Mesenchymal stem cell (in vitro differentiated cells and primary cell): ENCODE measurements around the gene UBAC2.
A peak's percentile ranks its signal among the peaks of the same experiment; 100 is the strongest.
"Not testable (repeated sequence)": the region's sequence is repeated elsewhere in the genome, so short reads cannot be mapped to it uniquely, and the experiment has no call there.

Source experiments
- DNase-seq: peaks from one replicate; pipeline ENCODE4 v3.0.0-alpha.2; 2013
- H2AFZ ChIP-seq: one replicate; pipeline ENCODE4 v1.6.1; 2013; ENCODE audit warnings: low read depth, mild to moderate bottlenecking, control low read depth, inconsistent platforms, low read length, moderate library complexity
- H2AK5ac ChIP-seq: 2 replicates; pipeline ENCODE4 v1.6.1; 2013; ENCODE audit warnings: low read length, moderate library complexity, mild to moderate bottlenecking, inconsistent platforms; ENCODE audit not compliant: severe bottlenecking
- H2BK120ac ChIP-seq: one replicate; pipeline ENCODE4 v1.6.1; 2013; ENCODE audit warnings: low read depth, mild to moderate bottlenecking, inconsistent platforms, low read length, moderate library complexity
- H2BK12ac ChIP-seq, 2 experiments: one replicate each; pipeline ENCODE4 v1.6.1; 2013; ENCODE audit warnings: inconsistent platforms in 2 of 2, low read length in 2 of 2, mild to moderate bottlenecking in 2 of 2, moderate library complexity in 2 of 2, control low read depth in 1 of 2
- H2BK15ac ChIP-seq: one replicate; pipeline ENCODE4 v1.6.1; 2013; ENCODE audit warnings: mild to moderate bottlenecking, low read depth, inconsistent platforms; ENCODE audit not compliant: poor library complexity, severe bottlenecking
- H2BK5ac ChIP-seq: 2 replicates; pipeline ENCODE4 v1.6.1; 2013; ENCODE audit warnings: low read depth, mild to moderate bottlenecking, low read length, control low read depth, inconsistent platforms; ENCODE audit not compliant: poor library complexity, severe bottlenecking
- H3K14ac ChIP-seq, 2 experiments: one replicate each; pipeline ENCODE4 v1.6.1; 2013; ENCODE audit warnings: inconsistent platforms in 2 of 2, low read length in 2 of 2, control low read depth in 1 of 2, mild to moderate bottlenecking in 1 of 2, moderate library complexity in 1 of 2
- H3K18ac ChIP-seq, 2 experiments: one replicate each; pipeline ENCODE4 v1.6.1; 2013; ENCODE audit warnings: inconsistent platforms in 2 of 2, low read length in 2 of 2, control low read depth in 1 of 2, low read depth in 1 of 2, mild to moderate bottlenecking in 1 of 2
- H3K23ac ChIP-seq, 2 experiments: one replicate each; pipeline ENCODE4 v1.6.1; 2013; ENCODE audit warnings: inconsistent platforms in 2 of 2, low read length in 2 of 2, mild to moderate bottlenecking in 2 of 2, moderate library complexity in 2 of 2, control low read depth in 1 of 2
- H3K27ac ChIP-seq: 2 replicates; pipeline ENCODE4 v1.5.1; 2013; ENCODE audit warnings: mild to moderate bottlenecking, moderate library complexity, low read length, control low read depth, inconsistent platforms; ENCODE audit not compliant: poor library complexity, severe bottlenecking
- H3K27me3 ChIP-seq, 2 experiments: 2 replicates each; pipeline versions ENCODE4 v1.6.1 to v1.7.0; 2013; ENCODE audit warnings: low read length in 2 of 2, mild to moderate bottlenecking in 2 of 2, moderate library complexity in 2 of 2, control low read depth in 1 of 2, inconsistent platforms in 1 of 2; ENCODE audit not compliant: control insufficient read depth in 1 of 2, insufficient read depth in 1 of 2
- H3K36me3 ChIP-seq, 2 experiments: 2 replicates each; pipeline versions ENCODE4 v1.6.1 to v1.7.0; 2013; ENCODE audit warnings: low read length in 2 of 2, control low read depth in 1 of 2, inconsistent platforms in 1 of 2, low read depth in 1 of 2, mild to moderate bottlenecking in 1 of 2; ENCODE audit not compliant: insufficient read depth in 2 of 2, control insufficient read depth in 1 of 2
- H3K4ac ChIP-seq, 2 experiments: one replicate each; pipeline ENCODE4 v1.6.1; 2013; ENCODE audit warnings: inconsistent platforms in 2 of 2, low read length in 2 of 2, mild to moderate bottlenecking in 2 of 2, moderate library complexity in 2 of 2, control low read depth in 1 of 2, low read depth in 1 of 2
- H3K4me1 ChIP-seq: 2 replicates; pipeline ENCODE4 v1.6.1; 2013; ENCODE audit warnings: low read depth, low read length, control low read depth; ENCODE audit not compliant: control insufficient read depth, insufficient read depth
- H3K4me2 ChIP-seq: 2 replicates; pipeline ENCODE4 v1.6.1; 2013; ENCODE audit warnings: low read length, mild to moderate bottlenecking, inconsistent platforms; ENCODE audit not compliant: poor library complexity, severe bottlenecking
- H3K4me3 ChIP-seq, 2 experiments: 2 replicates each; pipeline versions ENCODE4 v1.5.1 to v1.7.0; 2013; ENCODE audit warnings: low read length in 2 of 2, mild to moderate bottlenecking in 2 of 2, control low read depth in 1 of 2, low read depth in 1 of 2; ENCODE audit not compliant: insufficient read depth in 1 of 2
- H3K79me1 ChIP-seq: replicated peaks from 2 replicates; pipeline ENCODE4 v1.6.1; 2013; ENCODE audit warnings: mild to moderate bottlenecking, control low read depth, low read length, inconsistent platforms; ENCODE audit not compliant: poor library complexity, severe bottlenecking
- H3K9ac ChIP-seq: 2 replicates; pipeline ENCODE4 v1.7.0; 2013; ENCODE audit warnings: mild to moderate bottlenecking, low read length, moderate library complexity
- H3K9me3 ChIP-seq: 2 replicates; pipeline ENCODE4 v1.7.0; 2013; ENCODE audit warnings: mild to moderate bottlenecking, low read length; ENCODE audit not compliant: control insufficient read depth
- H4K8ac ChIP-seq: one replicate; pipeline ENCODE4 v1.6.1; 2013; ENCODE audit warnings: inconsistent platforms, mild to moderate bottlenecking, low read length, moderate library complexity
- H4K91ac ChIP-seq: one replicate; pipeline ENCODE4 v1.6.1; 2013; ENCODE audit warnings: mild to moderate bottlenecking, low read length, inconsistent platforms
- WGBS: methylation state at CpG from one replicate; pipeline ENCODE4 v1.1.7; 2013; ENCODE audit warnings: mixed read lengths; 5-methylcytosine and 5-hydroxymethylcytosine counted together

Gene UBAC2

DNA sequence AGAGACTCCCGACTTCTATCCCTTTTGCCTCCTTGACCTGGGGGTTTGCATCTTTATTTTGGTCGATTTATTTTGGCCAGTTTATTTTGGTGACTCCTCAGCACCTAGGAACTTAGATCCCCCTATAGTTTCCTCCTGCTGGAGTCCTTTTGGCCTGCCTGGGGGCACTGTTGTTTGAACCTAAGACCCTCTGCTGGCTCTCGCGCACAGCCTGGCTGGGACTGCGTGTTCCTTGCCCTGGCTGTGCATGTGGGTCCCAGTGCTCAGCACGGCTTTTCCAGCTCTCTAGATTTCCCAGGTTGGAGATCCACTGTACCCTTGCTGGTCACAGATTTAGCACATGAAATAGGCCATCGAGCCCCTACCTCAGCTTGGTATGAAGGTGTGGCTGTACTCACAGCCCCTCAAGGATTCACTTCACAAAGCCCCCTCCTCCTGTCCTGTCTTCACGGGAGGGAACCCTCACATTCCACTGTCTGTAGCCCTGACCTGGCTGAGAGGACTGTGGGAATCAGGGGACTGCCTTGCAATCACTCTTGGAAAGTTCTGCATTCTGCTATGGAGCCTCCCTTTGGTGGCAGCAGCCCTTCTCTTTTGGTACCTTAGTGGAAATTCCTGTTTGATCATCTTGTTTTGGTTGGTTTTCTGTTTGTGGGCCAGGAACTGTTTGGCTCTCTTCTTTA, 8.3 kb downstream of the UBAC2 start:
- WGBS: 82% methylated on average over 8 of the region's 8 CpGs
- peak overlapping the region in 1 of 2 experiments; percentile 19 for H2BK12ac ChIP-seq
- H3K4ac ChIP-seq: no peak overlapping the region
- H2BK120ac ChIP-seq: no peak overlapping the region
- no peak for DNase-seq
- peaks cover 39% of the 10 kb centered on the region for H3K79me1 ChIP-seq
- H3K14ac ChIP-seq: peak overlapping the region in 1 of 2 experiments; percentile 84
- no peaks in the 10 kb centered on the region for H3K9me3 ChIP-seq
- no peak overlapping the region for H3K4me2 ChIP-seq
- no peak overlapping the region for H3K4me3 ChIP-seq
- H3K9ac ChIP-seq: no peak overlapping the region
- no peak overlapping the region for H4K8ac ChIP-seq
- H2AFZ ChIP-seq: no peak overlapping the region
- H2BK15ac ChIP-seq: no peak overlapping the region
- peak overlapping the region in 1 of 2 experiments; percentile 19 for H3K18ac ChIP-seq
- no peak overlapping the region for H3K27ac ChIP-seq
- H3K27me3 ChIP-seq: no peaks in the 10 kb centered on the region
- no peak overlapping the region for H2AK5ac ChIP-seq
- peaks cover 8 to 11% of the 10 kb centered on the region in 2 experiments for H3K36me3 ChIP-seq
- H2BK5ac ChIP-seq: no peak overlapping the region
- H3K4me1 ChIP-seq: peaks cover 3% of the 10 kb centered on the region
- no peak overlapping the region for H4K91ac ChIP-seq
- peak overlapping the region in 1 of 2 experiments; percentile 83 for H3K23ac ChIP-seq

DNA sequence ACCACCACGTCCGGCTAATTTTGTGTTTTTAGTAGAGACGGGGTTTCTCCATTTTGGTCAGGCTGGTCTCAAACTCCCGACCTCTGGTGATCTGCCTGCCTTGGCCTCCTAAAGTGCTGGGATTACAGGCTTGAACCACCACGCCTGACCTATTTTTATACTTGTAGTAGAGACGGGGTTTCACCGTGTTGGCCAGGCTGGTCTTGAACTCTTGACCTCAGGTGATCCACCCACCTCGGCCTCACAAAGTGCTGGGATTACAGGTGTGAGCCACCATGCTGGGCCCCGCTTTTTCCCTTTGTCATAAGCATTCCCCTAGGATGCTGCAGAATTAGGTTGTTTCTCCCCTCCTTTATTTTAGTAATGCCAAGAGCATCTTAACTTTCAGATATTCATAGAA, 10.0 kb downstream of the UBAC2 start:
- H3K27ac ChIP-seq, H3K4me1 ChIP-seq, H3K4me3 ChIP-seq, H3K9ac ChIP-seq, H2BK12ac ChIP-seq, H2BK120ac ChIP-seq, H2BK5ac ChIP-seq, H3K4ac ChIP-seq, H4K8ac ChIP-seq, H3K4me2 ChIP-seq, H2AFZ ChIP-seq, H3K23ac ChIP-seq, H4K91ac ChIP-seq, H3K27me3 ChIP-seq, H2BK15ac ChIP-seq, H3K18ac ChIP-seq, H3K9me3 ChIP-seq, DNase-seq, H3K14ac ChIP-seq, H2AK5ac ChIP-seq: not testable (repeated sequence)
- H3K79me1 ChIP-seq: peaks cover 32% of the 10 kb centered on the region
- peaks cover 8 to 12% of the 10 kb centered on the region in 2 experiments for H3K36me3 ChIP-seq
- 96% methylated on average over 9 of the region's 9 CpGs for WGBS

DNA sequence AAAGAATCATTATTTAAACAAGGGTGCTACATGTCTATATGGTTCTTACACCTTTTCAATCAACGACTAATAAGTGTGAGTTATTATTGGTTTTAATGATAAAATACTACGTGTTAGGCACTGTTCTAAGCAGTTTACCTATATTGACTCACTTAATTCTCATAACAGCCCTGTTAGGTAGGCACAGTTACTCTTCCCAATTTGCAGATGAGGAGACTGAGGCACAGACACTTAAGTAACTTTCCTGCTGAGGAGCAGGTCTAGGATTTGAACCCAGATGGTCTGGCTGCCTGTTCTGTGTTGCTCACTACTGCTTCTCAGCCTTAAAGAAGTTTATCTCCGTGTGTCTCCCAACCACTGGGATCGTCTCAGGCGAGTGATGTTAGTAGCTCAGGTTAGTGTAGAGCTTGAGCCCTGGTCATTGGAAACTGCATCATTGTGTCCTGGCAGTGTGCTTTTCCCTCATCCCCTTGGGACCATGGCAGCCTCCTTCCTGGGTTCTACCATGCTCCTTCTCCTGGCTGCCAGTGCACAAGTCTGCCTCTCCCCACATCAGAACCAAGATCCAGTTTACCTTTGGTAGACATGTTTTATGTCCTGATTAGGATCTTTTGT, 10.9 kb downstream of the UBAC2 start:
- H3K18ac ChIP-seq: no peak overlapping the region
- H3K4me1 ChIP-seq: peaks cover 3% of the 10 kb centered on the region
- peaks cover 0 to 8% of the 10 kb centered on the region in 2 experiments for H3K36me3 ChIP-seq
- H3K4me2 ChIP-seq: no peak overlapping the region
- no peak overlapping the region for H3K9ac ChIP-seq
- H2AFZ ChIP-seq: no peak overlapping the region
- WGBS: 94% methylated on average over 4 of the region's 5 CpGs
- no peak overlapping the region for H2BK120ac ChIP-seq
- H4K91ac ChIP-seq: no peak overlapping the region
- H2BK5ac ChIP-seq: no peak overlapping the region
- peaks cover 29% of the 10 kb centered on the region for H3K79me1 ChIP-seq
- no peak overlapping the region for H3K27ac ChIP-seq
- no peak overlapping the region for H3K23ac ChIP-seq
- no peak overlapping the region for H3K4me3 ChIP-seq
- DNase-seq: no peak
- H2BK15ac ChIP-seq: no peak overlapping the region
- H4K8ac ChIP-seq: no peak overlapping the region
- no peaks in the 10 kb centered on the region for H3K27me3 ChIP-seq
- H3K14ac ChIP-seq: no peak overlapping the region
- no peak overlapping the region for H2AK5ac ChIP-seq
- no peak overlapping the region for H3K4ac ChIP-seq
- no peaks in the 10 kb centered on the region for H3K9me3 ChIP-seq
- no peak overlapping the region for H2BK12ac ChIP-seq

DNA sequence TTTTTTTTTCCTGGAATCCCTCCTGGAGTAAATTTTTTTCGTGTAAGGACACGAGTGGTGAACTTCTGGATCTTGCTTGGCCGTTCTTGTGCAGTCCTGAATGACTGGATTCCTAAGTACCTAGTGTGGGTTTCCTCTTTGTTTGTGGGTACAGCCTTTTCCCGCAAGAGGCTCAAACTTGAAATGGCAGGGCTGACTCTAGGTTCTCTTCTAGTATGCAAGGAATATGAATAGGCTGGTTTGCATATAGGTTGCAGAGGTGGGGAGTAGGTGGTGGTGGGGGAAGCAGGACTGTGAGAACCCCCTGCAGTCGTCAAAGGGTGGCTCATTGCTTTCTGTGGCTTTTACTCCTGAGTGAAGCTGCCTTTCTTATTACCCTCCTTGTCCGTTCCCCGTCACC, 13.6 kb downstream of the UBAC2 start:
- Histone ChIP-seq H3K27me3 (no peaks in the 10 kb centered on the region), H3K4me3 (no peak overlapping the region), H2AFZ (no peak overlapping the region), H2BK15ac (no peak overlapping the region), H3K9ac (no peak overlapping the region), H3K18ac (no peak overlapping the region), H2AK5ac (no peak overlapping the region), H4K8ac (no peak overlapping the region), H3K23ac (no peak overlapping the region), H3K27ac (no peak overlapping the region), H3K14ac (no peak overlapping the region), H3K4me2 (no peak overlapping the region), H2BK5ac (no peak overlapping the region), H3K79me1 (peaks cover 24% of the 10 kb centered on the region), H2BK120ac (no peak overlapping the region), H4K91ac (no peak overlapping the region), H3K36me3 (peaks cover 0 to 8% of the 10 kb centered on the region in 2 experiments), H3K4me1 (peaks cover 7% of the 10 kb centered on the region), H3K9me3 (no peaks in the 10 kb centered on the region), H2BK12ac (no peak overlapping the region), H3K4ac (no peak overlapping the region)
- 82% methylated on average over 7 of the region's 7 CpGs for WGBS
- DNase-seq: no peak
